Coronary artery (tissue), 2 donors: Measurements from ENCODE around the gene MBNL1.

ENCODE experiments used
- DNase-seq: peaks from one replicate; pipeline ENCODE4 v3.0.0-alpha.2; 2017; ENCODE audit warnings: low spot score
- H3K27ac ChIP-seq, 2 donors: fragments of 200-600 bp; sonication (generic); one replicate each; pipeline ENCODE4 v1.5.1; 2016 to 2019
- H3K4me3 ChIP-seq: fragments of 200-600 bp; sonication (generic); 2 replicates; pipeline ENCODE4 v1.5.1; 2016; ENCODE audit warnings: mild to moderate bottlenecking, moderate library complexity
- CTCF ChIP-seq: fragments of 200-600 bp; sonication (generic); IDR thresholded peaks from one replicate; pipeline ENCODE4 v1.5.1; 2019; ENCODE audit warnings: antibody characterized with exemption

MBNL1 gene

GRCh38 chr3:152271501-152272236 lies 2.9 kb downstream of the MBNL1 start:
- TF ChIP-seq CTCF, result no peak
- DNase-seq, result no peak
- Histone ChIP-seq H3K27ac (peak overlapping the region; percentile 99 to 100), H3K4me3 (peak overlapping the region; percentile 90)

GRCh38 chr3:152272771-152273242 lies 4.1 kb downstream of the MBNL1 start:
- peak overlapping the region; percentile 90 for H3K4me3 ChIP-seq
- no peak for DNase-seq
- no peak for TF ChIP-seq CTCF
- H3K27ac ChIP-seq, result peak overlapping the region; percentile 82 to 100

DNA sequence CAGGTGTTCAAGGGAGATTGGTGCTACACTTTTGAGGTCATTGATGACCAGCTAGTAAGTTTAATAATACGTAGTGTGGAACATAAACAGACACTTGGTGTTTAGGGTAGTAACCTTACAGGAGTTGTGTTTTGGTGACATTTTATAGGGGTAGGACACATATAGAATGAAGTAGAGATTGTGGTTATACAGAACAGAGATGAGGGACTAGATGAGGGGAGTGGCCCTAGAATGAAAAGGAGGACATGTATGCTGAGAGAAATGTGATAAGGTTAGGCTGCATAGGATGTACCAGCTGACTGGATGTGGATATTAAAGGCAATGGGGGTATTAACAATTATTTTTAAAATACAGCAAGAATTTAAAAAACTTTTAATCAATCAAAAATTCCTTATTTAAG lies 8.0 kb downstream of the MBNL1 start:
- Histone ChIP-seq H3K4me3 (peak overlapping the region; percentile 49), H3K27ac (peak overlapping the region; percentile 74 to 100)
- DNase-seq, result no peak
- no peak for TF ChIP-seq CTCF

DNA sequence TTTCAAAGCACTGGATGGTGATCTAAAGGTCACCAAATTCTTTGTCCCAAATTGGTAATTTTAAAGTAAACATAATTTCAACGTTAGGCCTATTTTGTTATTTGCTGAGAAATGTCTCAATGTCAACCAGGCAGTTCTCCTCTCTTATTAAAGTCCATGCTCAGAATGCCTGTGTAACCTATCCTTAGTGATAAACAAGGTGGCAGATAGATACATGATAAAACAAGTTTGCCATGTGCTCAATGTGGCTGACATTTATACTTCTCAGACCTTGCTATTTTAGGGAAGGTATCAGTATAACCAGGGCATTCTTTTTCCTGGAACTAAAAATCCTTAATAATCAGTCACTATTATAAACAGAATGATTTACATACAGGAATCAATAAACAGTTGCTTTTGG lies 8.5 kb downstream of the MBNL1 start:
- TF ChIP-seq CTCF, result no peak
- Histone ChIP-seq H3K4me3 (peak overlapping the region; percentile 49), H3K27ac (peak overlapping the region; percentile 62 to 100)
- DNase-seq, result no peak

GRCh38 chr3:152278756-152279427 lies 10.2 kb downstream of the MBNL1 start:
- H3K4me3 ChIP-seq, result peak overlapping the region; percentile 51

GRCh38 chr3:152279479-152279878 lies 10.8 kb downstream of the MBNL1 start:
- peak overlapping the region; percentile 66 to 100 for H3K27ac ChIP-seq
- no peak for TF ChIP-seq CTCF

More at GRCh38 chr3:152278756-152279427, 10.2 kb downstream of the MBNL1 start:
- H3K27ac ChIP-seq, result peak overlapping the region; percentile 66 to 100
- TF ChIP-seq CTCF, result no peak
- DNase-seq, result no peak

More at GRCh38 chr3:152279479-152279878, 10.8 kb downstream of the MBNL1 start:
- no peak for DNase-seq
- H3K4me3 ChIP-seq, result peak overlapping the region; percentile 51
